ENCODE data around the gene DNAH17. TPM values are rescaled to one million over a fixed set of nuclear protein-coding genes. Genes with fewer than 3 reads are reported as not detected.

DNAH17 gene
- total and polyA plus RNA-seq, 2 donors (not counting 1 experiment from before 2014, with no cell fraction given), result 0.01 to 0.12 TPM

DNA sequence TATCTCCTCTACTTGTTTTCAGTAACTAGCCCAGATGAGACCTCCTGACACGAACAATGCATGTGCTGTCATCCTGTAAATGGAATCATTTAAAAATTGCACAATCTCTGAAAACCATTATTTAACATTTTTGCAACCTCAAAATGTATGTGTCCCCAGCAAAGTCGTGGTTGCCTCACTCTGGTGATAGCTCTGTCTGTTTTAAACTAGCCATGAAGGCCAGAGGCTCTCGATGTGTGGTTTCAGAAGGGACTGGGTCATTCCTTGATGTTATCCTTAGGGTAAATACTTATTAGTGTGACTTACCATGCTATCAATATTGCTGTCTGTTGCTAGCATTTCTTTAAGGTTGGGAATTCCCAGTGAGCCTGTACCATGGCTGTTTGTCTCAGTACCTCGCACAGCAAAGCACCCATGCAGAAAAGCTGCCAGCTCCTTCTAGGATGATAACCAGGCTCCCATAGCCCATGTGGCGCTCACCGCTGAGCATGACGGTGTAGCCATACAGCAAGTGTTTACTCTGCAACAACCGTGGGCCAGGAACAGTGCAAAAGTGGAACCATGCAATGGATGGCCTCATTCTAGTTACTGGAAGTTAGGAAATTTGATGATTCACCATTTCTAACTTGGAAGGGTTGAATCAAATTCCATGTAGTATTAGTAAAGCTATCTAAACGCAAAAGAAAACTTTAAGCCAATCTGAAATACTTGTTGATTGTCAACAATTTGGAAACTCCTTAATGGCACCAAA is 201.6 kb downstream of the DNAH17 start:
- peaks cover 3% of the 10 kb centered on the region for H3K27me3 Mint-ChIP-seq
- Histone ChIP-seq H3K9ac (ENCODE audit: low read length) (no peak overlapping the region), H3K4me1 (ENCODE audit: control insufficient read depth in 2 of 2, insufficient read depth in 2 of 2, low read length in 2 of 2) (peaks cover 11 to 19% of the 10 kb centered on the region in 2 donors), H3K4me3 (ENCODE audit: control extremely low read depth in 1 of 5, extremely low read depth in 1 of 5, insufficient read depth in 1 of 5, low read depth in 2 of 5, low read length in 4 of 5) (no peak overlapping the region), H3K4me2 (replicated peaks; ENCODE audit: low read depth, low read length, poor library complexity, severe bottlenecking) (no peak overlapping the region), H4K20me1 (ENCODE audit: control insufficient read depth, insufficient read depth, low read length, poor library complexity, severe bottlenecking) (peaks cover 14% of the 10 kb centered on the region), H2AFZ (ENCODE audit: insufficient read depth, low read depth, low read length, poor library complexity, severe bottlenecking) (no peak overlapping the region), H3K27me3 (replicated peaks in 1 of 4; ENCODE audit: control extremely low read depth in 1 of 4, control insufficient read depth in 3 of 4, insufficient read depth in 4 of 4, low read length in 3 of 4) (peaks cover 0 to 1% (median 0%) of the 10 kb centered on the region in 4 experiments), H3K36me3 (replicated peaks in 1 of 2; ENCODE audit: control extremely low read depth in 1 of 2, control insufficient read depth in 1 of 2, extremely low read depth in 1 of 2, insufficient read depth in 2 of 2, low read length in 1 of 2) (no peaks in the 10 kb centered on the region), H3K9me3 (ENCODE audit: control extremely low read depth in 1 of 3, control insufficient read depth in 2 of 3, insufficient read depth in 1 of 3, low read length in 2 of 3) (no peaks in the 10 kb centered on the region), H3K27ac (ENCODE audit: low read length in 2 of 2) (no peak overlapping the region), H3K79me2 (ENCODE audit: control insufficient read depth, insufficient read depth, low read length) (peaks cover 31% of the 10 kb centered on the region)
- DNase-seq (no peak), ATAC-seq (ENCODE audit: low read depth) (no peak)
- intact Hi-C loops (cut with micrococcal nuclease), result no loop called here
- 82% methylated on average over 6 of the region's 9 CpGs for WGBS (ENCODE audit: insufficient coverage)
- H3K4me3 Mint-ChIP-seq, result no peak overlapping the region
- POLR2A ChIA-PET, result no interaction called here
- TF ChIP-seq, protein P1, sequence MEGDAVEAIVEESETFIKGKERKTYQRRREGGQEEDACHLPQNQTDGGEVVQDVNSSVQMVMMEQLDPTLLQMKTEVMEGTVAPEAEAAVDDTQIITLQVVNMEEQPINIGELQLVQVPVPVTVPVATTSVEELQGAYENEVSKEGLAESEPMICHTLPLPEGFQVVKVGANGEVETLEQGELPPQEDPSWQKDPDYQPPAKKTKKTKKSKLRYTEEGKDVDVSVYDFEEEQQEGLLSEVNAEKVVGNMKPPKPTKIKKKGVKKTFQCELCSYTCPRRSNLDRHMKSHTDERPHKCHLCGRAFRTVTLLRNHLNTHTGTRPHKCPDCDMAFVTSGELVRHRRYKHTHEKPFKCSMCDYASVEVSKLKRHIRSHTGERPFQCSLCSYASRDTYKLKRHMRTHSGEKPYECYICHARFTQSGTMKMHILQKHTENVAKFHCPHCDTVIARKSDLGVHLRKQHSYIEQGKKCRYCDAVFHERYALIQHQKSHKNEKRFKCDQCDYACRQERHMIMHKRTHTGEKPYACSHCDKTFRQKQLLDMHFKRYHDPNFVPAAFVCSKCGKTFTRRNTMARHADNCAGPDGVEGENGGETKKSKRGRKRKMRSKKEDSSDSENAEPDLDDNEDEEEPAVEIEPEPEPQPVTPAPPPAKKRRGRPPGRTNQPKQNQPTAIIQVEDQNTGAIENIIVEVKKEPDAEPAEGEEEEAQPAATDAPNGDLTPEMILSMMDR (IDR thresholded peaks at IDR 0.05), result no peak
- TF ChIP-seq EZH2 (IDR thresholded peaks at IDR 0.05; ENCODE audit: borderline replicate concordance, insufficient read depth, low read depth, low read length, poor library complexity, severe bottlenecking), result no peak
- H3K4me1 Mint-ChIP-seq, result peaks cover 12% of the 10 kb centered on the region
- CTCF ChIA-PET, result interaction anchor here (1.7 to 3.0 kb wide), 2 partner anchors 13 to 125 kb away, joined by 4 to 7 read pairs; no protein-coding TSS in a partner anchor
- H3K9me3 Mint-ChIP-seq (ENCODE audit: insufficient read depth), result no peaks in the 10 kb centered on the region
- H3K27ac Mint-ChIP-seq, result no peak overlapping the region

DNA sequence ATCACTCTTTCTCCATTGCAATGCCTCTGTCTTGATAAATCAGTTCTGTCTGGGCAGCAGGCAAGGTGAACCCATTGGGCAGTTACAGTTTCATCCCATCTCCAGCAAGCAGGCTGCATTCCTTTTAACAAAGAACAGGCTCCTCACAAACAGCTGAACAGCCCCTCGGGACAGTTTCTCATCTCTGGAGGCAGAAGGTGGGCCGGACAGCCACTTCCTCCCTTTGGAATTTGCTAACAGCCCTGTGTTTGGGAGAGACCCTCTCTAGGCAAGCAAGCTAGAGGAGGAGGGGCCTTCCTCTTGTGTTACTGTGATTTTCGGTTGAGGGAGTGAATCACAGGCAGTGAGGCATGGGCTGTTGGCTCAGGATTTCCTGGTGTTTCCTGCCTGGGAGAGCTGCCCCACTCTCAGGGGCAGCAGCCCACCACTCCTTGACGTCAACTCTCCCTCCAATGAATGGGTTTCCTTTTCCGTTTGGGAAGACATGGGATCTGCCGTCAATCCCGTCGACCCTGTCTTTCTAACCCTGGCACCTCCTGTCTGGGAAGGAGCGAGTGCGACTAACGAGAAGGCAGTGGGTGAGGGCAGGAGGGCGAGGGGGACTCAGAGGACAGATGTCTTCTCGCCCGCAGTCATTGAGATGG is 202.4 kb downstream of the DNAH17 start:
- H3K27me3 Mint-ChIP-seq, result peaks cover 3% of the 10 kb centered on the region
- H3K27ac Mint-ChIP-seq, result no peak overlapping the region
- ATAC-seq (ENCODE audit: low read depth) (no peak), DNase-seq (no peak)
- peaks cover 23% of the 10 kb centered on the region for H3K79me2 ChIP-seq (ENCODE audit: control insufficient read depth, insufficient read depth, low read length)
- peaks cover 0 to 3% (median 0%) of the 10 kb centered on the region in 4 experiments for H3K27me3 ChIP-seq (replicated peaks in 1 of 4; ENCODE audit: control extremely low read depth in 1 of 4, control insufficient read depth in 3 of 4, insufficient read depth in 4 of 4, low read length in 3 of 4)
- POLR2A ChIA-PET, result no interaction called here
- H2AFZ ChIP-seq (ENCODE audit: insufficient read depth, low read depth, low read length, poor library complexity, severe bottlenecking), result no peak overlapping the region
- H4K20me1 ChIP-seq (ENCODE audit: control insufficient read depth, insufficient read depth, low read length, poor library complexity, severe bottlenecking), result peaks cover 10% of the 10 kb centered on the region
- no peak overlapping the region for H3K27ac ChIP-seq (ENCODE audit: low read length in 2 of 2)
- H3K4me1 ChIP-seq (ENCODE audit: control insufficient read depth in 2 of 2, insufficient read depth in 2 of 2, low read length in 2 of 2), result peaks cover 11 to 15% of the 10 kb centered on the region in 2 donors
- H3K9me3 Mint-ChIP-seq (ENCODE audit: insufficient read depth), result no peaks in the 10 kb centered on the region
- intact Hi-C loops (cut with micrococcal nuclease), result no loop called here
- H3K4me1 Mint-ChIP-seq, result peaks cover 6% of the 10 kb centered on the region
- H3K4me3 ChIP-seq (ENCODE audit: control extremely low read depth in 1 of 5, extremely low read depth in 1 of 5, insufficient read depth in 1 of 5, low read depth in 2 of 5, low read length in 4 of 5), result no peak overlapping the region
- no peaks in the 10 kb centered on the region for H3K9me3 ChIP-seq (ENCODE audit: control extremely low read depth in 1 of 3, control insufficient read depth in 2 of 3, insufficient read depth in 1 of 3, low read length in 2 of 3)
- H3K4me2 ChIP-seq (replicated peaks; ENCODE audit: low read depth, low read length, poor library complexity, severe bottlenecking), result no peak overlapping the region
- no peak for TF ChIP-seq EZH2 (IDR thresholded peaks at IDR 0.05; ENCODE audit: borderline replicate concordance, insufficient read depth, low read depth, low read length, poor library complexity, severe bottlenecking)
- TF ChIP-seq, protein P1 (IDR thresholded peaks at IDR 0.05), result no peak
- no peaks in the 10 kb centered on the region for H3K36me3 ChIP-seq (replicated peaks in 1 of 2; ENCODE audit: control extremely low read depth in 1 of 2, control insufficient read depth in 1 of 2, extremely low read depth in 1 of 2, insufficient read depth in 2 of 2, low read length in 1 of 2)
- no peak overlapping the region for H3K4me3 Mint-ChIP-seq
- CTCF ChIA-PET, result interaction anchor here (0.9 to 1.7 kb wide), 2 partner anchors 48 to 125 kb away, joined by 3 to 4 read pairs; no protein-coding TSS in a partner anchor
- 88% methylated on average over 12 of the region's 14 CpGs for WGBS (ENCODE audit: insufficient coverage)
- H3K9ac ChIP-seq (ENCODE audit: low read length), result no peak overlapping the region
